ENCODE results near the gene EXOC3L1.

DNA sequence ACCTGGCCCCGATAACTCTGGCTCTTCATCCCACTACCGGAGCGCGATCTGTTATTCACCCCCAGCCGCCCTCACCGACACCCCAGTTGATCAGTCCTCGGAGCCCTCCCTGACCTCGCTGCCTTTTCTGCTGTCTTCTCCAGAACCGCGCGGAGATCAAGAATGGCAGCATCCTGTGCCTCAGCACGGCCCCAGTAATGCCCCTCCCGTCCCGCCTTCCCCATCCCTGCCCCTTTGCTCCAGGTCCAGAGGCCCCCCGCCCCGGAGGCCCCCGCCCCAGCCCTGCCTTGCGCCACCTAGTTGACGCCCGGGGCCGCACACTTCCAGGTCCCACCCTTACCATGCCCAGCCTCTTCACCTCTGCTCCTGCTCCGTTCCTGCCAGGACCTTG lies 9.9 kb upstream of the EXOC3L1 start:
- TF ChIP-seq ZNF292 (tag by site-specific recombination; IDR thresholded peaks at IDR 0.05; ENCODE audit: borderline replicate concordance, low read depth) (no peak), HOXA7 (CRISPR knock-in tag; IDR thresholded peaks at IDR 0.05; ENCODE audit: borderline replicate concordance) (no peak), ZNF639 (tag by site-specific recombination; IDR thresholded peaks at IDR 0.05) (no peak), IKZF3 (tag by site-specific recombination; IDR thresholded peaks at IDR 0.05) (no peak), ZNF600 (tag by site-specific recombination; IDR thresholded peaks at IDR 0.05) (no peak), ZBTB11 (tag by site-specific recombination; conservative IDR thresholded peaks at IDR 0.05; ENCODE audit: low read depth) (no peak), TCF7L2 (IDR thresholded peaks at IDR 0.05; ENCODE audit: borderline replicate concordance, low read depth, low read length) (no peak), WT1 (tag by site-specific recombination; IDR thresholded peaks at IDR 0.05) (no peak), ZNF670 (tag by site-specific recombination; IDR thresholded peaks at IDR 0.05; ENCODE audit: low read depth) (no peak), ZBTB21 (tag by site-specific recombination; IDR thresholded peaks at IDR 0.05) (no peak), ZNF530 (tag by site-specific recombination; IDR thresholded peaks at IDR 0.05; ENCODE audit: low read depth) (no peak)
- TF ChIP-seq, protein P1, sequence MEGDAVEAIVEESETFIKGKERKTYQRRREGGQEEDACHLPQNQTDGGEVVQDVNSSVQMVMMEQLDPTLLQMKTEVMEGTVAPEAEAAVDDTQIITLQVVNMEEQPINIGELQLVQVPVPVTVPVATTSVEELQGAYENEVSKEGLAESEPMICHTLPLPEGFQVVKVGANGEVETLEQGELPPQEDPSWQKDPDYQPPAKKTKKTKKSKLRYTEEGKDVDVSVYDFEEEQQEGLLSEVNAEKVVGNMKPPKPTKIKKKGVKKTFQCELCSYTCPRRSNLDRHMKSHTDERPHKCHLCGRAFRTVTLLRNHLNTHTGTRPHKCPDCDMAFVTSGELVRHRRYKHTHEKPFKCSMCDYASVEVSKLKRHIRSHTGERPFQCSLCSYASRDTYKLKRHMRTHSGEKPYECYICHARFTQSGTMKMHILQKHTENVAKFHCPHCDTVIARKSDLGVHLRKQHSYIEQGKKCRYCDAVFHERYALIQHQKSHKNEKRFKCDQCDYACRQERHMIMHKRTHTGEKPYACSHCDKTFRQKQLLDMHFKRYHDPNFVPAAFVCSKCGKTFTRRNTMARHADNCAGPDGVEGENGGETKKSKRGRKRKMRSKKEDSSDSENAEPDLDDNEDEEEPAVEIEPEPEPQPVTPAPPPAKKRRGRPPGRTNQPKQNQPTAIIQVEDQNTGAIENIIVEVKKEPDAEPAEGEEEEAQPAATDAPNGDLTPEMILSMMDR (tag by site-specific recombination; IDR thresholded peaks at IDR 0.05) = no peak
- TF ChIP-seq, protein P2, sequence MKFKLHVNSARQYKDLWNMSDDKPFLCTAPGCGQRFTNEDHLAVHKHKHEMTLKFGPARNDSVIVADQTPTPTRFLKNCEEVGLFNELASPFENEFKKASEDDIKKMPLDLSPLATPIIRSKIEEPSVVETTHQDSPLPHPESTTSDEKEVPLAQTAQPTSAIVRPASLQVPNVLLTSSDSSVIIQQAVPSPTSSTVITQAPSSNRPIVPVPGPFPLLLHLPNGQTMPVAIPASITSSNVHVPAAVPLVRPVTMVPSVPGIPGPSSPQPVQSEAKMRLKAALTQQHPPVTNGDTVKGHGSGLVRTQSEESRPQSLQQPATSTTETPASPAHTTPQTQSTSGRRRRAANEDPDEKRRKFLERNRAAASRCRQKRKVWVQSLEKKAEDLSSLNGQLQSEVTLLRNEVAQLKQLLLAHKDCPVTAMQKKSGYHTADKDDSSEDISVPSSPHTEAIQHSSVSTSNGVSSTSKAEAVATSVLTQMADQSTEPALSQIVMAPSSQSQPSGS (tag by site-specific recombination; IDR thresholded peaks at IDR 0.05; ENCODE audit: low read depth) = no peak
- TF ChIP-seq, protein P3, sequence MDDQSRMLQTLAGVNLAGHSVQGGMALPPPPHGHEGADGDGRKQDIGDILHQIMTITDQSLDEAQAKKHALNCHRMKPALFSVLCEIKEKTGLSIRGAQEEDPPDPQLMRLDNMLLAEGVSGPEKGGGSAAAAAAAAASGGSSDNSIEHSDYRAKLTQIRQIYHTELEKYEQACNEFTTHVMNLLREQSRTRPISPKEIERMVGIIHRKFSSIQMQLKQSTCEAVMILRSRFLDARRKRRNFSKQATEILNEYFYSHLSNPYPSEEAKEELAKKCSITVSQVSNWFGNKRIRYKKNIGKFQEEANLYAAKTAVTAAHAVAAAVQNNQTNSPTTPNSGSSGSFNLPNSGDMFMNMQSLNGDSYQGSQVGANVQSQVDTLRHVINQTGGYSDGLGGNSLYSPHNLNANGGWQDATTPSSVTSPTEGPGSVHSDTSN (CRISPR knock-in tag; IDR thresholded peaks at IDR 0.05) = no peak

Data from HEK293 (cell line).